H1 (cell line): ENCODE results near the gene SLC9A3. TPM values are rescaled to one million over a fixed set of nuclear protein-coding genes. Genes with fewer than 3 reads are reported as not detected.

Experiments used
- CREB1 ChIP-seq: IDR thresholded peaks from 2 replicates; pipeline ENCODE4 v1.6.1; 2012; ENCODE audit warnings: inconsistent platforms
- CTBP2 ChIP-seq: IDR thresholded peaks from 2 replicates; pipeline ENCODE4 v1.7.0; 2011; ENCODE audit warnings: borderline replicate concordance, mild to moderate bottlenecking, moderate library complexity, mixed read lengths, low read length; ENCODE audit not compliant: insufficient read depth, insufficient read length
- FOSL1 ChIP-seq: IDR thresholded peaks from 2 replicates; pipeline ENCODE4 v1.6.1; 2011; ENCODE audit warnings: mild to moderate bottlenecking, low read depth, low read length, moderate library complexity; ENCODE audit not compliant: insufficient read depth
- GABPA ChIP-seq: IDR thresholded peaks from 2 replicates; pipeline ENCODE4 v1.6.1; 2011; ENCODE audit warnings: mild to moderate bottlenecking, low read length, moderate library complexity, borderline replicate concordance; ENCODE audit not compliant: insufficient read depth
- KDM4A ChIP-seq: IDR thresholded peaks from one replicate; pipeline ENCODE4 v1.7.1; 2012; ENCODE audit warnings: low read depth, mild to moderate bottlenecking, moderate library complexity, low read length, inconsistent platforms; ENCODE audit not compliant: severe bottlenecking
- SP4 ChIP-seq: IDR thresholded peaks from 2 replicates; pipeline ENCODE4 v1.6.1; 2012; ENCODE audit warnings: low read length, inconsistent platforms
- SUZ12 ChIP-seq: fragments of 200-600 bp; sonication (generic); IDR thresholded peaks from 2 replicates; pipeline ENCODE4 v1.6.1; 2012; ENCODE audit warnings: mild to moderate bottlenecking, inconsistent platforms, low read length, moderate library complexity, mixed read lengths
- YY1 ChIP-seq: IDR thresholded peaks from 2 replicates; pipeline ENCODE4 v1.6.1; 2011; ENCODE audit warnings: low read depth, mild to moderate bottlenecking, low read length
- polyA plus RNA-seq, 7 experiments: library from polyadenylated mRNA; depleted of rRNA in 3 of 7; stranded (reverse) in 5 of 7; unstranded in 2 of 7; fragments of >200 nt in 5 of 7; fragments of 200-250 nt in 2 of 7; gene quantifications; 1 replicate in 5 of 7; 2 replicates in 1 of 7; 4 replicates in 1 of 7; pipeline versions ENCODE4 v1.2.1 to v1.2.3, GENCODE V29; 2011 to 2013; ENCODE audit warnings: missing spikeins in 2 of 7, mixed read lengths in 2 of 7
- total RNA-seq: library from RNA; stranded (reverse); fragmentation: NEBNext Ultra II Directional; extraction: Animal tissue kit (Norgen Biotek cat#: 25700); gene quantifications from 2 replicates; pipeline ENCODE4 v1.2.1, GENCODE V29; 2021
- TF ChIP-seq, protein P1 (sequence below): fragments of 300-600 bp; sonication (generic); IDR thresholded peaks from 2 replicates; pipeline ENCODE4 v1.7.1; 2012; ENCODE audit warnings: low read length, moderate library complexity, mild to moderate bottlenecking, inconsistent platforms; ENCODE audit not compliant: insufficient replicate concordance
- TF ChIP-seq, protein P2 (sequence below): IDR thresholded peaks from 2 replicates; pipeline ENCODE4 v1.6.1; 2011; ENCODE audit warnings: low read length, improper control_type of control experiment

The SLC9A3 gene
- total and polyA plus RNA-seq, 2 of the 8 experiments (the other 6 are each of a cell fraction or from before 2014, with no cell fraction given), result 0.95 to 1.0 TPM

DNA sequence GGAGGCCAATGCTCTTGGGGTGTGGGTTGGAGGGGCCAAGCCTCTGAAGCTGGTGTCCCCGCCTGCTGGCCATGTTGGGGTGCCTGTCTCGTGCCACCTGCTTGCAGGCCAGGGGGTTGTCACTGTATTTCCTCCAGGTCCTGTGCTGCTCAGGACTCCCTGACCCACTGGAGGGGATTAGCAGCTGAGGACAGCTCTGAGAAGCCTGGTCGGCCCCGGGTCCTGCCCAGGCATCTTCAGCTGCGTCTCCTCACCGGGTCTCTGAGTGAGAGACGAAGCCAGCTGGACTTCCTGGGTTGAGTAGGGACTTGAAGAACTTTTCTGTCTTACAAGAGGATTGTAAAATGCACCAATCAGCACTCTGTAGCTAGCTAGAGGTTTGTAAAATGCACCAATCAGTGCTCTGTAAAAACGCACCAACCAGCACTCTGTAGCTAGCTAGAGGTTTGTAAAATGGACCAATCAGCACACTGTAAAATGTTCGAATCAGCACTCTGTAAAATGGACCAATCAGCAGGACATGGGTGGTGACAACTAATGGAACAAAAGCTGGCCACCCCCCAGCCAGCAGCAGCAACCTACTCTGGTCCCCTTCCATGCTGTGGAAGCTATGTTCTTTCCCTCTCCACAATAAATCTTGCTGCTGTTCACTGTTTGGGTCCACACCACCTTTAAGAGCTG is 20.6 kb upstream of the SLC9A3 start (continued):
- TF ChIP-seq, protein P1, sequence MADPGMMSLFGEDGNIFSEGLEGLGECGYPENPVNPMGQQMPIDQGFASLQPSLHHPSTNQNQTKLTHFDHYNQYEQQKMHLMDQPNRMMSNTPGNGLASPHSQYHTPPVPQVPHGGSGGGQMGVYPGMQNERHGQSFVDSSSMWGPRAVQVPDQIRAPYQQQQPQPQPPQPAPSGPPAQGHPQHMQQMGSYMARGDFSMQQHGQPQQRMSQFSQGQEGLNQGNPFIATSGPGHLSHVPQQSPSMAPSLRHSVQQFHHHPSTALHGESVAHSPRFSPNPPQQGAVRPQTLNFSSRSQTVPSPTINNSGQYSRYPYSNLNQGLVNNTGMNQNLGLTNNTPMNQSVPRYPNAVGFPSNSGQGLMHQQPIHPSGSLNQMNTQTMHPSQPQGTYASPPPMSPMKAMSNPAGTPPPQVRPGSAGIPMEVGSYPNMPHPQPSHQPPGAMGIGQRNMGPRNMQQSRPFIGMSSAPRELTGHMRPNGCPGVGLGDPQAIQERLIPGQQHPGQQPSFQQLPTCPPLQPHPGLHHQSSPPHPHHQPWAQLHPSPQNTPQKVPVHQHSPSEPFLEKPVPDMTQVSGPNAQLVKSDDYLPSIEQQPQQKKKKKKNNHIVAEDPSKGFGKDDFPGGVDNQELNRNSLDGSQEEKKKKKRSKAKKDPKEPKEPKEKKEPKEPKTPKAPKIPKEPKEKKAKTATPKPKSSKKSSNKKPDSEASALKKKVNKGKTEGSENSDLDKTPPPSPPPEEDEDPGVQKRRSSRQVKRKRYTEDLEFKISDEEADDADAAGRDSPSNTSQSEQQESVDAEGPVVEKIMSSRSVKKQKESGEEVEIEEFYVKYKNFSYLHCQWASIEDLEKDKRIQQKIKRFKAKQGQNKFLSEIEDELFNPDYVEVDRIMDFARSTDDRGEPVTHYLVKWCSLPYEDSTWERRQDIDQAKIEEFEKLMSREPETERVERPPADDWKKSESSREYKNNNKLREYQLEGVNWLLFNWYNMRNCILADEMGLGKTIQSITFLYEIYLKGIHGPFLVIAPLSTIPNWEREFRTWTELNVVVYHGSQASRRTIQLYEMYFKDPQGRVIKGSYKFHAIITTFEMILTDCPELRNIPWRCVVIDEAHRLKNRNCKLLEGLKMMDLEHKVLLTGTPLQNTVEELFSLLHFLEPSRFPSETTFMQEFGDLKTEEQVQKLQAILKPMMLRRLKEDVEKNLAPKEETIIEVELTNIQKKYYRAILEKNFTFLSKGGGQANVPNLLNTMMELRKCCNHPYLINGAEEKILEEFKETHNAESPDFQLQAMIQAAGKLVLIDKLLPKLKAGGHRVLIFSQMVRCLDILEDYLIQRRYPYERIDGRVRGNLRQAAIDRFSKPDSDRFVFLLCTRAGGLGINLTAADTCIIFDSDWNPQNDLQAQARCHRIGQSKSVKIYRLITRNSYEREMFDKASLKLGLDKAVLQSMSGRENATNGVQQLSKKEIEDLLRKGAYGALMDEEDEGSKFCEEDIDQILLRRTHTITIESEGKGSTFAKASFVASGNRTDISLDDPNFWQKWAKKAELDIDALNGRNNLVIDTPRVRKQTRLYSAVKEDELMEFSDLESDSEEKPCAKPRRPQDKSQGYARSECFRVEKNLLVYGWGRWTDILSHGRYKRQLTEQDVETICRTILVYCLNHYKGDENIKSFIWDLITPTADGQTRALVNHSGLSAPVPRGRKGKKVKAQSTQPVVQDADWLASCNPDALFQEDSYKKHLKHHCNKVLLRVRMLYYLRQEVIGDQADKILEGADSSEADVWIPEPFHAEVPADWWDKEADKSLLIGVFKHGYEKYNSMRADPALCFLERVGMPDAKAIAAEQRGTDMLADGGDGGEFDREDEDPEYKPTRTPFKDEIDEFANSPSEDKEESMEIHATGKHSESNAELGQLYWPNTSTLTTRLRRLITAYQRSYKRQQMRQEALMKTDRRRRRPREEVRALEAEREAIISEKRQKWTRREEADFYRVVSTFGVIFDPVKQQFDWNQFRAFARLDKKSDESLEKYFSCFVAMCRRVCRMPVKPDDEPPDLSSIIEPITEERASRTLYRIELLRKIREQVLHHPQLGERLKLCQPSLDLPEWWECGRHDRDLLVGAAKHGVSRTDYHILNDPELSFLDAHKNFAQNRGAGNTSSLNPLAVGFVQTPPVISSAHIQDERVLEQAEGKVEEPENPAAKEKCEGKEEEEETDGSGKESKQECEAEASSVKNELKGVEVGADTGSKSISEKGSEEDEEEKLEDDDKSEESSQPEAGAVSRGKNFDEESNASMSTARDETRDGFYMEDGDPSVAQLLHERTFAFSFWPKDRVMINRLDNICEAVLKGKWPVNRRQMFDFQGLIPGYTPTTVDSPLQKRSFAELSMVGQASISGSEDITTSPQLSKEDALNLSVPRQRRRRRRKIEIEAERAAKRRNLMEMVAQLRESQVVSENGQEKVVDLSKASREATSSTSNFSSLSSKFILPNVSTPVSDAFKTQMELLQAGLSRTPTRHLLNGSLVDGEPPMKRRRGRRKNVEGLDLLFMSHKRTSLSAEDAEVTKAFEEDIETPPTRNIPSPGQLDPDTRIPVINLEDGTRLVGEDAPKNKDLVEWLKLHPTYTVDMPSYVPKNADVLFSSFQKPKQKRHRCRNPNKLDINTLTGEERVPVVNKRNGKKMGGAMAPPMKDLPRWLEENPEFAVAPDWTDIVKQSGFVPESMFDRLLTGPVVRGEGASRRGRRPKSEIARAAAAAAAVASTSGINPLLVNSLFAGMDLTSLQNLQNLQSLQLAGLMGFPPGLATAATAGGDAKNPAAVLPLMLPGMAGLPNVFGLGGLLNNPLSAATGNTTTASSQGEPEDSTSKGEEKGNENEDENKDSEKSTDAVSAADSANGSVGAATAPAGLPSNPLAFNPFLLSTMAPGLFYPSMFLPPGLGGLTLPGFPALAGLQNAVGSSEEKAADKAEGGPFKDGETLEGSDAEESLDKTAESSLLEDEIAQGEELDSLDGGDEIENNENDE, result no peak
- no peak for TF ChIP-seq CTBP2
- TF ChIP-seq GABPA, result no peak
- no peak for TF ChIP-seq CREB1
- TF ChIP-seq, protein P2, sequence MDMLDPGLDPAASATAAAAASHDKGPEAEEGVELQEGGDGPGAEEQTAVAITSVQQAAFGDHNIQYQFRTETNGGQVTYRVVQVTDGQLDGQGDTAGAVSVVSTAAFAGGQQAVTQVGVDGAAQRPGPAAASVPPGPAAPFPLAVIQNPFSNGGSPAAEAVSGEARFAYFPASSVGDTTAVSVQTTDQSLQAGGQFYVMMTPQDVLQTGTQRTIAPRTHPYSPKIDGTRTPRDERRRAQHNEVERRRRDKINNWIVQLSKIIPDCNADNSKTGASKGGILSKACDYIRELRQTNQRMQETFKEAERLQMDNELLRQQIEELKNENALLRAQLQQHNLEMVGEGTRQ, result no peak
- TF ChIP-seq KDM4A, result no peak
- no peak for TF ChIP-seq YY1
- no peak for TF ChIP-seq FOSL1
- TF ChIP-seq SP4, result no peak
- no peak for TF ChIP-seq SUZ12
